SK-N-SH (cell line): ENCODE results near the gene NTM. TPM values are rescaled to one million over a fixed set of nuclear protein-coding genes. Genes with fewer than 3 reads are reported as not detected.

Experiments used
- CTCF ChIA-PET: fragments of 300-600, 350-600 bp; formaldehyde crosslinking; extraction: SDS; loops from one replicate; lab custom pipeline; 2021; lab: Yijun Ruan, JAX
- POLR2A ChIA-PET: fragments of 350-600 bp; sonication (Branson Sonifier 250); formaldehyde crosslinking; extraction: SDS; loops from one replicate; lab custom pipeline; 2020; ENCODE audit warnings: antibody characterized with exemption, inconsistent platforms; lab: Yijun Ruan, JAX
- DNase-seq: peaks from one replicate; pipeline ENCODE4 v3.0.0; 2012
- H2AFZ ChIP-seq: fragments of 200-600 bp; sonication (generic); 2 replicates; pipeline ENCODE4 v1.8.1; 2016; ENCODE audit warnings: antibody characterized with exemption, mild to moderate bottlenecking, low read depth
- H3F3A ChIP-seq: fragments of 200-600 bp; sonication (generic); replicated peaks from 2 replicates; pipeline ENCODE3; 2016; ENCODE audit warnings: antibody characterized with exemption, mild to moderate bottlenecking; ENCODE audit not compliant: insufficient read depth
- H3K27ac ChIP-seq, 2 experiments: fragments of 200-500 bp in 1 of 2; fragments of 200-600 bp in 1 of 2; sonication (Bioruptor generic) in 1 of 2; sonication (generic), shearing (Covaris generic) in 1 of 2; 2 replicates each; pipeline versions ENCODE4 v1.5.1 to v1.6.1; 2014 to 2016; ENCODE audit warnings: low read depth in 2 of 2, inconsistent platforms in 1 of 2, low read length in 1 of 2, mild to moderate bottlenecking in 1 of 2, mixed read lengths in 1 of 2
- H3K27me3 ChIP-seq: fragments of 200-600 bp; sonication (generic), shearing (Covaris generic); 2 replicates; pipeline ENCODE4 v1.6.1; 2016; ENCODE audit warnings: mixed run types; ENCODE audit not compliant: insufficient read depth
- H3K36me3 ChIP-seq, 2 experiments: fragments of 200-500 bp in 1 of 2; fragments of 200-600 bp in 1 of 2; sonication (Bioruptor generic) in 1 of 2; sonication (generic) in 1 of 2; replicated peaks in 1 of 2; 2 replicates each; pipeline versions ENCODE3 to v1.5.1; 2014 to 2016; ENCODE audit warnings: low read length in 1 of 2, mild to moderate bottlenecking in 1 of 2; ENCODE audit not compliant: insufficient read depth in 2 of 2, control insufficient read depth in 1 of 2
- H3K4me1 ChIP-seq, 2 experiments: fragments of 200-500 bp in 1 of 2; fragments of 200-600 bp in 1 of 2; sonication (Bioruptor generic) in 1 of 2; sonication (generic), shearing (Covaris generic) in 1 of 2; 2 replicates each; pipeline versions ENCODE4 v1.5.1 to v1.6.1; 2014 to 2016; ENCODE audit warnings: low read depth in 1 of 2, low read length in 1 of 2, mixed run types in 1 of 2; ENCODE audit not compliant: insufficient read depth in 2 of 2, control insufficient read depth in 1 of 2
- H3K4me2 ChIP-seq: fragments of 200-600 bp; sonication (generic), shearing (Covaris generic); 2 replicates; pipeline ENCODE4 v1.6.1; 2017; ENCODE audit warnings: mixed run types
- H3K4me3 ChIP-seq, 2 experiments: fragments of 200-500 bp in 1 of 2; fragments of 200-600 bp in 1 of 2; sonication (Bioruptor generic) in 1 of 2; sonication (generic), shearing (Covaris generic) in 1 of 2; 2 replicates each; pipeline versions ENCODE4 v1.5.1 to v1.8.1; 2014 to 2016; ENCODE audit warnings: low read depth in 2 of 2, inconsistent platforms in 1 of 2, low read length in 1 of 2, mild to moderate bottlenecking in 1 of 2, mixed read lengths in 1 of 2, moderate library complexity in 1 of 2
- H3K79me2 ChIP-seq: fragments of 200-600 bp; sonication (generic); 2 replicates; pipeline ENCODE4 v1.8.1; 2017; ENCODE audit warnings: mild to moderate bottlenecking; ENCODE audit not compliant: insufficient read depth
- H3K9ac ChIP-seq: fragments of 200-600 bp; sonication (generic); 2 replicates; pipeline ENCODE4 v1.6.1; 2017; ENCODE audit warnings: mixed run types
- H3K9me2 ChIP-seq: fragments of 200-600 bp; sonication (generic); 2 replicates; pipeline ENCODE4 v1.6.1; 2017; ENCODE audit warnings: mixed run types
- H3K9me3 ChIP-seq: fragments of 200-600 bp; sonication (generic); 2 replicates; pipeline ENCODE4 v1.6.1; 2017; ENCODE audit warnings: mixed run types, mild to moderate bottlenecking, moderate library complexity
- H4K20me1 ChIP-seq: fragments of 200-600 bp; sonication (generic); 2 replicates; pipeline ENCODE4 v1.6.1; 2017; ENCODE audit warnings: mild to moderate bottlenecking, mixed run types; ENCODE audit not compliant: insufficient read depth
- CTCF ChIP-seq: fragments of 200-600 bp; sonication (generic); IDR thresholded peaks from 2 replicates; pipeline ENCODE4 v1.6.1; 2017; ENCODE audit warnings: antibody characterized with exemption, mild to moderate bottlenecking, moderate library complexity
- EZH2phosphoT487 ChIP-seq: fragments of 200-600 bp; sonication (generic); IDR thresholded peaks from 2 replicates; pipeline ENCODE4 v1.6.1; 2017; ENCODE audit warnings: low read depth, mixed run types, mild to moderate bottlenecking, antibody characterized with exemption, moderate library complexity, borderline replicate concordance
- FOXM1 ChIP-seq: IDR thresholded peaks from 2 replicates; pipeline ENCODE4 v1.4.0; 2012; ENCODE audit warnings: low read depth, mild to moderate bottlenecking
- GABPA ChIP-seq: IDR thresholded peaks from 2 replicates; pipeline ENCODE4 v1.4.0; 2012; ENCODE audit warnings: low read depth, mild to moderate bottlenecking
- GATA2 ChIP-seq: sonication (generic); formaldehyde crosslinking; IDR thresholded peaks from 2 replicates; pipeline ENCODE4 v1.5.0; 2020; ENCODE audit warnings: mild to moderate bottlenecking, missing genetic modification reagents
- IRF3 ChIP-seq: fragments of 150-350 bp; IDR thresholded peaks from 2 replicates; pipeline ENCODE4 v1.6.1; 2016; ENCODE audit warnings: mild to moderate bottlenecking, low read depth, low read length
- MEF2A ChIP-seq: IDR thresholded peaks from 2 replicates; pipeline ENCODE4 v1.4.0; 2012; ENCODE audit warnings: low read depth, borderline replicate concordance
- NFIC ChIP-seq: IDR thresholded peaks from 2 replicates; pipeline ENCODE4 v1.4.0; 2012; ENCODE audit warnings: borderline replicate concordance
- PBX3 ChIP-seq: IDR thresholded peaks from 2 replicates; pipeline ENCODE4; 2012
- POLR2AphosphoS5 ChIP-seq: IDR thresholded peaks from 2 replicates; pipeline ENCODE4 v1.6.1; 2012; ENCODE audit warnings: low read depth, low read length
- RCOR1 ChIP-seq: fragments of 150-350 bp; IDR thresholded peaks from 2 replicates; pipeline ENCODE4 v1.6.1; 2017; ENCODE audit warnings: antibody characterized with exemption, low read length
- TAF1 ChIP-seq: IDR thresholded peaks from 2 replicates; pipeline ENCODE4 v1.6.1; 2012; ENCODE audit warnings: low read depth, mild to moderate bottlenecking, low read length, moderate library complexity, borderline replicate concordance
- TCF12 ChIP-seq: IDR thresholded peaks from 2 replicates; pipeline ENCODE4 v1.4.0; 2012
- TEAD4 ChIP-seq: IDR thresholded peaks from 2 replicates; pipeline ENCODE4 v1.4.0; 2012; ENCODE audit warnings: mild to moderate bottlenecking, borderline replicate concordance; ENCODE audit not compliant: insufficient read depth
- YY1 ChIP-seq: IDR thresholded peaks from 2 replicates; pipeline ENCODE4 v1.4.0; 2012; ENCODE audit warnings: low read depth, mild to moderate bottlenecking
- WGBS: methylation state at CpG from one replicate; pipeline ENCODE4 v1.1.6; 2017; ENCODE audit warnings: low lambda C conversion rate; 5-methylcytosine and 5-hydroxymethylcytosine counted together
- polyA plus RNA-seq, 3 experiments: library from polyadenylated mRNA; depleted of rRNA; stranded (reverse); fragments of >200 nt; gene quantifications; 2 replicates each; pipeline ENCODE4 v1.2.3, GENCODE V29; 2012
- TF ChIP-seq, protein P1 (sequence below): IDR thresholded peaks from 2 replicates; pipeline ENCODE4 v1.4.0; 2012; ENCODE audit warnings: low read depth, borderline replicate concordance
- TF ChIP-seq, protein P2 (sequence below): fragments of 150-350 bp; IDR thresholded peaks from 2 replicates; pipeline ENCODE4 v1.6.1; 2017; ENCODE audit warnings: antibody characterized with exemption, low read length, low read depth, borderline replicate concordance
- TF ChIP-seq, protein P3 (sequence below): IDR thresholded peaks from 2 replicates; pipeline ENCODE4 v1.6.1; 2012; ENCODE audit warnings: mild to moderate bottlenecking, low read depth, low read length, moderate library complexity

NTM gene
- polyA plus RNA-seq, 1 of the 3 experiments (the other 2 are of a cell fraction) = 20.0 TPM

- TF ChIP-seq CTCF (no peak), TEAD4 (no peak), TAF1 (no peak)
- TF ChIP-seq, all 33 proteins: peak for 0
Observed at GRCh38 chr11:132296946-132297610, 926.7 kb downstream of the NTM start (continued).

- POLR2A ChIA-PET = no interaction called here
- no peak overlapping the region for H3K4me2 ChIP-seq
- H3K79me2 ChIP-seq = no peaks in the 10 kb centered on the region
- no peaks in the 10 kb centered on the region for H3K9me2 ChIP-seq
- no peaks in the 10 kb centered on the region for H3K4me1 ChIP-seq
- no peaks in the 10 kb centered on the region for H3K36me3 ChIP-seq
- H3K9me3 ChIP-seq = no peaks in the 10 kb centered on the region
- H3K9ac ChIP-seq = no peak overlapping the region
- CTCF ChIA-PET = interaction anchor here (0.9 to 6.3 kb wide), 2 partner anchors 14 to 20 kb away, joined by 3 to 64 read pairs; no protein-coding TSS in a partner anchor
- no peak overlapping the region for H3K27ac ChIP-seq
- H4K20me1 ChIP-seq = no peaks in the 10 kb centered on the region
- H3K4me3 ChIP-seq = no peak overlapping the region
- 78% methylated on average over 4 of the region's 4 CpGs for WGBS
- H3K27me3 ChIP-seq = no peaks in the 10 kb centered on the region
- H3F3A ChIP-seq = no peaks in the 10 kb centered on the region
- no peak for DNase-seq
- H2AFZ ChIP-seq = no peak overlapping the region
- no peak for TF ChIP-seq YY1
- no peak for TF ChIP-seq EZH2phosphoT487
- TF ChIP-seq, protein P1, sequence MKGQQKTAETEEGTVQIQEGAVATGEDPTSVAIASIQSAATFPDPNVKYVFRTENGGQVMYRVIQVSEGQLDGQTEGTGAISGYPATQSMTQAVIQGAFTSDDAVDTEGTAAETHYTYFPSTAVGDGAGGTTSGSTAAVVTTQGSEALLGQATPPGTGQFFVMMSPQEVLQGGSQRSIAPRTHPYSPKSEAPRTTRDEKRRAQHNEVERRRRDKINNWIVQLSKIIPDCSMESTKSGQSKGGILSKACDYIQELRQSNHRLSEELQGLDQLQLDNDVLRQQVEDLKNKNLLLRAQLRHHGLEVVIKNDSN = no peak
- TF ChIP-seq GATA2 (CRISPR knock-in tag) = no peak
- no peak for TF ChIP-seq TCF12
- no peak for TF ChIP-seq MEF2A
- TF ChIP-seq, protein P2, sequence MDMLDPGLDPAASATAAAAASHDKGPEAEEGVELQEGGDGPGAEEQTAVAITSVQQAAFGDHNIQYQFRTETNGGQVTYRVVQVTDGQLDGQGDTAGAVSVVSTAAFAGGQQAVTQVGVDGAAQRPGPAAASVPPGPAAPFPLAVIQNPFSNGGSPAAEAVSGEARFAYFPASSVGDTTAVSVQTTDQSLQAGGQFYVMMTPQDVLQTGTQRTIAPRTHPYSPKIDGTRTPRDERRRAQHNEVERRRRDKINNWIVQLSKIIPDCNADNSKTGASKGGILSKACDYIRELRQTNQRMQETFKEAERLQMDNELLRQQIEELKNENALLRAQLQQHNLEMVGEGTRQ = no peak
- no peak for TF ChIP-seq IRF3
- TF ChIP-seq POLR2AphosphoS5 = no peak
- TF ChIP-seq GABPA = no peak
- TF ChIP-seq, protein P3, sequence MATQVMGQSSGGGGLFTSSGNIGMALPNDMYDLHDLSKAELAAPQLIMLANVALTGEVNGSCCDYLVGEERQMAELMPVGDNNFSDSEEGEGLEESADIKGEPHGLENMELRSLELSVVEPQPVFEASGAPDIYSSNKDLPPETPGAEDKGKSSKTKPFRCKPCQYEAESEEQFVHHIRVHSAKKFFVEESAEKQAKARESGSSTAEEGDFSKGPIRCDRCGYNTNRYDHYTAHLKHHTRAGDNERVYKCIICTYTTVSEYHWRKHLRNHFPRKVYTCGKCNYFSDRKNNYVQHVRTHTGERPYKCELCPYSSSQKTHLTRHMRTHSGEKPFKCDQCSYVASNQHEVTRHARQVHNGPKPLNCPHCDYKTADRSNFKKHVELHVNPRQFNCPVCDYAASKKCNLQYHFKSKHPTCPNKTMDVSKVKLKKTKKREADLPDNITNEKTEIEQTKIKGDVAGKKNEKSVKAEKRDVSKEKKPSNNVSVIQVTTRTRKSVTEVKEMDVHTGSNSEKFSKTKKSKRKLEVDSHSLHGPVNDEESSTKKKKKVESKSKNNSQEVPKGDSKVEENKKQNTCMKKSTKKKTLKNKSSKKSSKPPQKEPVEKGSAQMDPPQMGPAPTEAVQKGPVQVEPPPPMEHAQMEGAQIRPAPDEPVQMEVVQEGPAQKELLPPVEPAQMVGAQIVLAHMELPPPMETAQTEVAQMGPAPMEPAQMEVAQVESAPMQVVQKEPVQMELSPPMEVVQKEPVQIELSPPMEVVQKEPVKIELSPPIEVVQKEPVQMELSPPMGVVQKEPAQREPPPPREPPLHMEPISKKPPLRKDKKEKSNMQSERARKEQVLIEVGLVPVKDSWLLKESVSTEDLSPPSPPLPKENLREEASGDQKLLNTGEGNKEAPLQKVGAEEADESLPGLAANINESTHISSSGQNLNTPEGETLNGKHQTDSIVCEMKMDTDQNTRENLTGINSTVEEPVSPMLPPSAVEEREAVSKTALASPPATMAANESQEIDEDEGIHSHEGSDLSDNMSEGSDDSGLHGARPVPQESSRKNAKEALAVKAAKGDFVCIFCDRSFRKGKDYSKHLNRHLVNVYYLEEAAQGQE = no peak
- no peak for TF ChIP-seq NFIC
- no peak for TF ChIP-seq PBX3
- TF ChIP-seq CTCF = no peak
- TF ChIP-seq FOXM1 = no peak
- no peak for TF ChIP-seq RCOR1
Observed at GRCh38 chr11:132298357-132298756, 927.9 kb downstream of the NTM start.
